Stimulated activated CD8-positive, alpha-beta memory T cell treated with anti-CD3 and anti-CD28 coated beads, Interleukin-15, amount 100 ng/mL, for 4 hours (primary cell): ENCODE measurements around the gene USP22.
"Not testable (repeated sequence)": the region's sequence is repeated elsewhere in the genome, so short reads cannot be mapped to it uniquely, and the experiment has no call there.

Experiments
- DNase-seq, 2 donors: peaks; one replicate each; pipeline ENCODE4 v3.0.0-alpha.2; 2020; ENCODE audit warnings: low read depth in 2 of 2

The USP22 gene

GRCh38 chr17:21042458-21043295, at the start of gene USP22:
USP22 (minus strand) TSS chr17:21043011; CDS start chr17:21042835, 176 bp downstream.
- DNase-seq, result peak in 1 of 2 donors; percentile 93

GRCh38 chr17:21090902-21091618, 48.2 kb upstream of the USP22 start:
- no peak for DNase-seq

GRCh38 chr17:21089933-21090901, 47.4 kb upstream of the USP22 start:
- no peak for DNase-seq

GRCh38 chr17:21089145-21089544, 46.3 kb upstream of the USP22 start:
- no peak for DNase-seq

GRCh38 chr17:21085707-21086106, 42.9 kb upstream of the USP22 start:
- DNase-seq, result no peak

- DNase-seq, result not testable (repeated sequence)
Measured at GRCh38 chr17:21085280-21085679, 42.5 kb upstream of the USP22 start.

- no peak for DNase-seq
Measured at GRCh38 chr17:21082001-21082436, 39.2 kb upstream of the USP22 start.

GRCh38 chr17:21079196-21079595, 36.4 kb upstream of the USP22 start:
- DNase-seq, result no peak

- no peak for DNase-seq
Measured at GRCh38 chr17:21078016-21078780, 35.4 kb upstream of the USP22 start.

GRCh38 chr17:21077281-21077680, 34.5 kb upstream of the USP22 start:
- no peak for DNase-seq

GRCh38 chr17:21076242-21076641, 33.4 kb upstream of the USP22 start:
- no peak for DNase-seq

- DNase-seq, result no peak
Measured at GRCh38 chr17:21075739-21076085, 32.9 kb upstream of the USP22 start.

- no peak for DNase-seq
Measured at GRCh38 chr17:21072745-21073197, 30.0 kb upstream of the USP22 start.

- no peak for DNase-seq
Measured at GRCh38 chr17:21066394-21066793, 23.6 kb upstream of the USP22 start.

GRCh38 chr17:21061971-21062526, 19.2 kb upstream of the USP22 start:
- no peak for DNase-seq

GRCh38 chr17:21061158-21061835, 18.5 kb upstream of the USP22 start:
- no peak for DNase-seq

GRCh38 chr17:21059761-21060160, 16.9 kb upstream of the USP22 start:
- no peak for DNase-seq

- no peak for DNase-seq
Measured at GRCh38 chr17:21058098-21058893, 15.5 kb upstream of the USP22 start.

- not testable (repeated sequence) for DNase-seq
Measured at GRCh38 chr17:21053056-21053455, 10.2 kb upstream of the USP22 start.
